ENCODE results near the gene LDLRAD4. TPM values are rescaled to one million over a fixed set of nuclear protein-coding genes. Genes with fewer than 3 reads are reported as not detected.

The LDLRAD4 gene
- total and polyA plus RNA-seq, 9 of the 15 experiments (the other 6 are each of a cell fraction or from before 2014, with no cell fraction given), result 0.01 TPM; not detected in 8

- Histone ChIP-seq H3K4me3 (no peak overlapping the region), H3K36me3 (ENCODE audit: control insufficient read depth, insufficient read depth, low read length) (no peaks in the 10 kb centered on the region), H4K20me1 (replicated peaks; ENCODE audit: control insufficient read depth, insufficient read depth, low read length) (no peaks in the 10 kb centered on the region), H3K4me2 (ENCODE audit: insufficient read depth, low read length) (no peak overlapping the region), H3K4me1 (replicated peaks in 1 of 2; ENCODE audit: control insufficient read depth in 2 of 2, insufficient read depth in 2 of 2, low read length in 2 of 2) (peaks cover 0 to 6% of the 10 kb centered on the region in 2 experiments; a peak in 2 of 5 replicates), H3K9me3 (replicated peaks; ENCODE audit: control insufficient read depth, insufficient read depth, low read depth, low read length) (no peaks in the 10 kb centered on the region), H2AFZ (ENCODE audit: low read depth, low read length) (no peak overlapping the region), H3K27ac (ENCODE audit: extremely low read depth, low read depth, low read length) (no peak overlapping the region), H3K27me3 (ENCODE audit: control insufficient read depth in 2 of 2, insufficient read depth in 2 of 2, low read length in 2 of 2) (peaks cover 4 to 40% of the 10 kb centered on the region in 2 experiments; a peak in 3 of 5 replicates), H3K9me1 (ENCODE audit: control insufficient read depth, insufficient read depth, low read length) (no peaks in the 10 kb centered on the region), H3K79me2 (ENCODE audit: control insufficient read depth, insufficient read depth, low read length) (no peaks in the 10 kb centered on the region), H3K9ac (ENCODE audit: insufficient read depth in 1 of 2, low read depth in 2 of 2, low read length in 2 of 2) (no peak overlapping the region; a peak in 1 of 4 replicates)
- ChIA-PET CTCF (ENCODE audit: low intra/inter-chr PET ratio) (no interaction called here), POLR2A (no interaction called here)
- DNase-seq (ENCODE audit: extremely low read depth in 1 of 4, low spot score in 3 of 4) (no peak), ATAC-seq (no peak), FAIRE-seq (no peak)
- WGBS (ENCODE audit: insufficient coverage, low coverage, missing lambda C conversion rate), result 0% methylated on average over 8 of the region's 8 CpGs
- no TSS peak for BruUV-seq (replicated peaks)
- intact Hi-C loops (cut with micrococcal nuclease) (no loop called here), in situ Hi-C loops (cut with MboI) (no loop called here)
- TF ChIP-seq EGR1 (conservative IDR thresholded peaks at IDR 0.05) (no peak), CGGBP1 (CRISPR knock-in tag; IDR thresholded peaks at IDR 0.05) (no peak), BRD9 (IDR thresholded peaks at IDR 0.05; ENCODE audit: low read depth, partially characterized antibody) (no peak), SOX6 (IDR thresholded peaks at IDR 0.05) (no peak), TGIF2 (CRISPR knock-in tag; IDR thresholded peaks at IDR 0.05) (no peak)
These were observed 38.9 kb downstream of the LDLRAD4 start for GRCh38 chr18:13257361-13257980.

- no peak overlapping the region for H3K4me2 ChIP-seq (ENCODE audit: insufficient read depth, low read length)
- ChIA-PET CTCF (ENCODE audit: low intra/inter-chr PET ratio) (no interaction called here), POLR2A (no interaction called here)
- BruUV-seq (replicated peaks), result no TSS peak
- H3K9me3 ChIP-seq (replicated peaks; ENCODE audit: control insufficient read depth, insufficient read depth, low read depth, low read length), result no peaks in the 10 kb centered on the region
- peaks cover 4% of the 10 kb centered on the region for H4K20me1 ChIP-seq (replicated peaks; ENCODE audit: control insufficient read depth, insufficient read depth, low read length)
- WGBS (ENCODE audit: insufficient coverage, low coverage, missing lambda C conversion rate), result 1% methylated on average over 5 of the region's 6 CpGs
- no peaks in the 10 kb centered on the region for H3K9me1 ChIP-seq (ENCODE audit: control insufficient read depth, insufficient read depth, low read length)
- in situ Hi-C loops (cut with MboI), result no loop called here
- TF ChIP-seq RAD51 (IDR thresholded peaks at IDR 0.05; ENCODE audit: borderline replicate concordance, low read depth) (no peak), HLTF (IDR thresholded peaks at IDR 0.05) (no peak), ZNF507 (tag; conservative IDR thresholded peaks at IDR 0.05) (no peak), TRIM25 (IDR thresholded peaks at IDR 0.05; ENCODE audit: borderline replicate concordance) (no peak), NBN (IDR thresholded peaks at IDR 0.05; ENCODE audit: low read depth) (no peak), CEBPB (tag; IDR thresholded peaks at IDR 0.05) (no peak), MCM5 (IDR thresholded peaks at IDR 0.05; ENCODE audit: low read depth) (no peak), HIVEP1 (CRISPR knock-in tag; IDR thresholded peaks at IDR 0.05) (no peak)
- no peak overlapping the region for H3K9ac ChIP-seq (ENCODE audit: insufficient read depth in 1 of 2, low read depth in 2 of 2, low read length in 2 of 2)
- DNase-seq (ENCODE audit: extremely low read depth in 1 of 4, low spot score in 3 of 4) (no peak), ATAC-seq (no peak), FAIRE-seq (no peak)
- no peak overlapping the region for H3K27ac ChIP-seq (ENCODE audit: extremely low read depth, low read depth, low read length)
- intact Hi-C loops (cut with micrococcal nuclease), result no loop called here
- no peaks in the 10 kb centered on the region for H3K36me3 ChIP-seq (ENCODE audit: control insufficient read depth, insufficient read depth, low read length)
- H2AFZ ChIP-seq (ENCODE audit: low read depth, low read length), result no peak overlapping the region
- H3K27me3 ChIP-seq (ENCODE audit: control insufficient read depth in 2 of 2, insufficient read depth in 2 of 2, low read length in 2 of 2), result peaks cover 4 to 35% of the 10 kb centered on the region in 2 experiments; a peak in 3 of 5 replicates
- H3K4me3 ChIP-seq, result no peak overlapping the region
- H3K4me1 ChIP-seq (replicated peaks in 1 of 2; ENCODE audit: control insufficient read depth in 2 of 2, insufficient read depth in 2 of 2, low read length in 2 of 2), result peaks cover 0 to 6% of the 10 kb centered on the region in 2 experiments; a peak in 2 of 5 replicates
- H3K79me2 ChIP-seq (ENCODE audit: control insufficient read depth, insufficient read depth, low read length), result no peaks in the 10 kb centered on the region
These were observed 40.4 kb downstream of the LDLRAD4 start for GRCh38 chr18:13258921-13259320.

All from K562 (cell line).